CD14-positive monocyte (primary cell): Measurements from ENCODE around the gene ZSWIM9. TPM values are rescaled to one million over a fixed set of nuclear protein-coding genes. Genes with fewer than 3 reads are reported as not detected.

Experiments used
- DNase-seq, 3 donors: peaks; one replicate each; pipeline ENCODE4 v3.0.0-alpha.2; 2011 to 2022
- H2AFZ ChIP-seq: 2 replicates; pipeline ENCODE4 v1.6.0; 2012; ENCODE audit warnings: mild to moderate bottlenecking, low read depth, low read length, inconsistent platforms; ENCODE audit not compliant: insufficient read depth, poor library complexity, severe bottlenecking
- H3K27ac ChIP-seq, 2 donors: 1 replicate in 1 of 2; 2 replicates in 1 of 2; pipeline ENCODE4 v1.5.1; 2012 to 2013; ENCODE audit warnings: low read length in 2 of 2, control low read depth in 1 of 2, inconsistent platforms in 1 of 2, low read depth in 1 of 2, mild to moderate bottlenecking in 1 of 2
- H3K27me3 ChIP-seq, 2 donors: one replicate each; pipeline versions ENCODE4 v1.6.0 to v1.6.1; 2011 to 2013; ENCODE audit warnings: low read length in 2 of 2; ENCODE audit not compliant: control insufficient read depth in 2 of 2, insufficient read depth in 2 of 2
- H3K36me3 ChIP-seq, 2 donors: replicated peaks in 1 of 2; 1 replicate in 1 of 2; 2 replicates in 1 of 2; pipeline versions ENCODE4 v1.5.1 to v1.6.1; 2012 to 2013; ENCODE audit warnings: low read length in 2 of 2, control low read depth in 1 of 2, inconsistent platforms in 1 of 2, mild to moderate bottlenecking in 1 of 2; ENCODE audit not compliant: insufficient read depth in 2 of 2, control insufficient read depth in 1 of 2
- H3K4me1 ChIP-seq, 2 donors: 1 replicate in 1 of 2; 2 replicates in 1 of 2; pipeline versions ENCODE4 v1.5.1 to v1.6.1; 2012 to 2013; ENCODE audit warnings: low read length in 2 of 2, control low read depth in 1 of 2, inconsistent platforms in 1 of 2, mild to moderate bottlenecking in 1 of 2, moderate library complexity in 1 of 2; ENCODE audit not compliant: insufficient read depth in 2 of 2, control insufficient read depth in 1 of 2
- H3K4me2 ChIP-seq: replicated peaks from 2 replicates; pipeline ENCODE3; 2012; ENCODE audit warnings: low read length, moderate library complexity, mild to moderate bottlenecking; ENCODE audit not compliant: poor library complexity, severe bottlenecking; ENCODE audit errors: extremely low read depth
- H3K4me3 ChIP-seq, 3 experiments: fragments of 200-600 bp in 1 of 3; sonication (generic) in 1 of 3; replicated peaks in 1 of 3; 1 replicate in 2 of 3; 2 replicates in 1 of 3; pipeline ENCODE4 v1.5.1; 2011 to 2013; ENCODE audit warnings: low read length in 3 of 3, mild to moderate bottlenecking in 3 of 3, control low read depth in 2 of 3, low read depth in 2 of 3, inconsistent platforms in 1 of 3, moderate library complexity in 1 of 3
- H3K79me2 ChIP-seq: 2 replicates; pipeline ENCODE4 v1.6.0; 2012; ENCODE audit warnings: mild to moderate bottlenecking, control low read depth, inconsistent platforms, low read length, moderate library complexity; ENCODE audit not compliant: insufficient read depth
- H3K9ac ChIP-seq: 2 replicates; pipeline ENCODE4 v1.6.0; 2017; ENCODE audit warnings: low read length, mild to moderate bottlenecking; ENCODE audit not compliant: insufficient read depth, poor library complexity, severe bottlenecking
- H3K9me3 ChIP-seq, 2 donors: replicated peaks in 1 of 2; 1 replicate in 1 of 2; 2 replicates in 1 of 2; pipeline versions ENCODE4 v1.5.1 to v1.6.1; 2012 to 2013; ENCODE audit warnings: low read length in 2 of 2, control low read depth in 1 of 2; ENCODE audit not compliant: control insufficient read depth in 1 of 2, insufficient read depth in 1 of 2
- H4K20me1 ChIP-seq: 2 replicates; pipeline ENCODE4 v1.6.0; 2012; ENCODE audit warnings: mild to moderate bottlenecking, low read length, control low read depth, moderate library complexity; ENCODE audit not compliant: insufficient read depth
- H3K27ac Mint-ChIP-seq, 7 donors: one replicate each; pipeline ENCODE4 v1.8.0; 2020; ENCODE audit warnings: mild to moderate bottlenecking in 7 of 7, mixed read lengths in 7 of 7, moderate library complexity in 6 of 7, inconsistent platforms in 2 of 7
- H3K27me3 Mint-ChIP-seq, 3 donors: one replicate each; pipeline ENCODE4 v1.8.0; 2021 to 2022; ENCODE audit warnings: low read depth in 3 of 3, mild to moderate bottlenecking in 3 of 3, mixed read lengths in 3 of 3, moderate library complexity in 3 of 3, inconsistent platforms in 1 of 3
- H3K36me3 Mint-ChIP-seq, 2 donors: one replicate each; pipeline ENCODE4 v1.8.0; 2020; ENCODE audit warnings: mixed read lengths in 2 of 2, inconsistent platforms in 1 of 2, mild to moderate bottlenecking in 1 of 2
- H3K4me1 Mint-ChIP-seq: one replicate; pipeline ENCODE4 v1.8.0; 2020; ENCODE audit warnings: mild to moderate bottlenecking, mixed read lengths
- H3K4me3 Mint-ChIP-seq, 2 donors: one replicate each; pipeline ENCODE4 v1.8.0; 2020; ENCODE audit warnings: mild to moderate bottlenecking in 2 of 2, mixed read lengths in 2 of 2, moderate library complexity in 1 of 2
- H3K9me3 Mint-ChIP-seq, 7 donors: one replicate each; pipeline ENCODE4 v1.8.0; 2020 to 2022; ENCODE audit warnings: mixed read lengths in 7 of 7, mild to moderate bottlenecking in 6 of 7, moderate library complexity in 6 of 7, inconsistent platforms in 2 of 7
- CTCF ChIP-seq: fragments of 200-600 bp; IDR thresholded peaks from one replicate; pipeline ENCODE4 v1.8.0; 2022; ENCODE audit warnings: antibody characterized with exemption, mild to moderate bottlenecking
- WGBS: methylation state at CpG from one replicate; pipeline ENCODE4 v1.1.5; 2013; ENCODE audit warnings: missing lambda C conversion rate; ENCODE audit not compliant: insufficient coverage; 5-methylcytosine and 5-hydroxymethylcytosine counted together
- intact Hi-C, 2 donors: fragments of 100-400 bp; cut with micrococcal nuclease; formaldehyde crosslinking; loops; one replicate each; pipeline versions ENCODE4 v1.15.0 to v1.15.1; 2023
- polyA plus RNA-seq, 3 donors: library from polyadenylated mRNA; depleted of rRNA in 1 of 3; unstranded in 2 of 3; stranded (reverse) in 1 of 3; fragments of 300-500 nt in 2 of 3; fragments of >200 nt in 1 of 3; fragmentation: Illumina TruSeq in 2 of 3; gene quantifications; 1 replicate in 2 of 3; 2 replicates in 1 of 3; pipeline ENCODE4 v1.2.3, GENCODE V29; 2012 to 2021

The ZSWIM9 gene
- polyA plus RNA-seq, 3 donors = 0.28 to 2.5 (median 0.97) TPM

GRCh38 chr19:48158210-48158790 is 12.2 kb upstream of the ZSWIM9 start:
- Mint-ChIP-seq H3K36me3 (peaks cover 38 to 58% of the 10 kb centered on the region in 2 donors), H3K27ac (no peak overlapping the region), H3K4me3 (no peak overlapping the region), H3K9me3 (peaks cover 0 to 6% (median 0%) of the 10 kb centered on the region in 7 donors), H3K27me3 (peaks cover 0 to 3% (median 0%) of the 10 kb centered on the region in 3 donors), H3K4me1 (peaks cover 4% of the 10 kb centered on the region)
- H3K4me1 ChIP-seq = peaks cover 3 to 5% of the 10 kb centered on the region in 2 donors
- intact Hi-C loops = no loop called here
- TF ChIP-seq CTCF = no peak
- no peak for DNase-seq
- H4K20me1 ChIP-seq = no peaks in the 10 kb centered on the region
- peaks cover 5 to 43% of the 10 kb centered on the region in 2 donors for H3K36me3 ChIP-seq
- H3K9ac ChIP-seq = no peak overlapping the region
- peaks cover 0 to 4% of the 10 kb centered on the region in 2 donors for H3K9me3 ChIP-seq
- no peak overlapping the region for H2AFZ ChIP-seq
- H3K27ac ChIP-seq = no peak overlapping the region
- H3K27me3 ChIP-seq = no peaks in the 10 kb centered on the region
- no peak overlapping the region for H3K4me3 ChIP-seq
- H3K79me2 ChIP-seq = no peaks in the 10 kb centered on the region
- H3K4me2 ChIP-seq = no peak overlapping the region
- 93% methylated on average over 10 of the region's 12 CpGs for WGBS

- H3K4me3 ChIP-seq = no peak overlapping the region
- H2AFZ ChIP-seq = peak overlapping the region; percentile 96
- H3K36me3 ChIP-seq = peaks cover 9 to 11% of the 10 kb centered on the region in 2 donors
- peaks cover 45% of the 10 kb centered on the region for H3K79me2 ChIP-seq
- no peaks in the 10 kb centered on the region for H3K9me3 ChIP-seq
- Mint-ChIP-seq H3K4me3 (no peak overlapping the region), H3K9me3 (peaks cover 0 to 3% (median 0%) of the 10 kb centered on the region in 7 donors), H3K27ac (peak overlapping the region in 4 of 7 donors; percentile 95 to 100 (median 98)), H3K4me1 (peaks cover 14% of the 10 kb centered on the region), H3K36me3 (peaks cover 18 to 26% of the 10 kb centered on the region in 2 donors), H3K27me3 (no peaks in the 10 kb centered on the region)
- H3K4me1 ChIP-seq = peaks cover 12 to 23% of the 10 kb centered on the region in 2 donors
- peak overlapping the region in 1 of 2 donors; percentile 70 for H3K27ac ChIP-seq
- H4K20me1 ChIP-seq = no peaks in the 10 kb centered on the region
- H3K9ac ChIP-seq = no peak overlapping the region
- intact Hi-C loops = no loop called here
- WGBS = 100% methylated on average over 1 of the region's 5 CpGs
- peak overlapping the region; percentile 99 for H3K4me2 ChIP-seq
- DNase-seq = no peak
- H3K27me3 ChIP-seq = no peaks in the 10 kb centered on the region
- TF ChIP-seq CTCF = no peak
Observed at GRCh38 chr19:48168689-48169088, 1.8 kb upstream of the ZSWIM9 start.
